DLD1 (cell line): ENCODE data around the gene CIAO3.
"Not testable (repeated sequence)": the region's sequence is repeated elsewhere in the genome, so short reads cannot be mapped to it uniquely, and the experiment has no call there.

Source experiments
- in situ Hi-C: cut with HindIII; loops from 2 replicates; pipeline ENCODE4 v1.10.0; 2017; ENCODE audit warnings: low sequenced_read_pairs

Gene CIAO3

GRCh38 chr16:776298-776697 lies 35.5 kb upstream of the CIAO3 start:
- in situ Hi-C loops = not testable (repeated sequence)

- in situ Hi-C loops = no loop called here
Measured at GRCh38 chr16:775236-775796, 34.5 kb upstream of the CIAO3 start.

GRCh38 chr16:774086-775001 lies 33.5 kb upstream of the CIAO3 start:
- in situ Hi-C loops = no loop called here

- in situ Hi-C loops = no loop called here
Measured at GRCh38 chr16:772959-773358, 32.2 kb upstream of the CIAO3 start.

GRCh38 chr16:770411-770810 lies 29.6 kb upstream of the CIAO3 start:
- in situ Hi-C loops = no loop called here

- in situ Hi-C loops = no loop called here
Measured at GRCh38 chr16:769934-770333, 29.1 kb upstream of the CIAO3 start.

GRCh38 chr16:769184-769784 lies 28.5 kb upstream of the CIAO3 start:
- in situ Hi-C loops = no loop called here

GRCh38 chr16:768428-768827 lies 27.6 kb upstream of the CIAO3 start:
- in situ Hi-C loops = no loop called here

- in situ Hi-C loops = no loop called here
Measured at GRCh38 chr16:767743-768235, 27.0 kb upstream of the CIAO3 start.

GRCh38 chr16:766820-767640 lies 26.2 kb upstream of the CIAO3 start:
- in situ Hi-C loops = no loop called here

GRCh38 chr16:766008-766819 lies 25.4 kb upstream of the CIAO3 start:
- in situ Hi-C loops = no loop called here

- in situ Hi-C loops = no loop called here
Measured at GRCh38 chr16:765488-765865, 24.7 kb upstream of the CIAO3 start.

- in situ Hi-C loops = no loop called here
Measured at GRCh38 chr16:764848-765487, 24.2 kb upstream of the CIAO3 start.

GRCh38 chr16:764184-764750 lies 23.5 kb upstream of the CIAO3 start:
- in situ Hi-C loops = no loop called here

GRCh38 chr16:763369-764183 lies 22.8 kb upstream of the CIAO3 start:
- in situ Hi-C loops = no loop called here

- in situ Hi-C loops = no loop called here
Measured at GRCh38 chr16:762595-763268, 21.9 kb upstream of the CIAO3 start.

- in situ Hi-C loops = no loop called here
Measured at GRCh38 chr16:761625-762513, 21.1 kb upstream of the CIAO3 start.
